HG03354 (cell line): Measurements from ENCODE around the gene NUTM1.
"Not testable (repeated sequence)": the region's sequence is repeated elsewhere in the genome, so short reads cannot be mapped to it uniquely, and the experiment has no call there.

Source experiments
- ATAC-seq: cut with Tn5 transposase; IDR thresholded peaks from one replicate; pipeline ENCODE4 v1.9.1; 2021; ENCODE audit warnings: mild to moderate bottlenecking; ENCODE audit not compliant: unreplicated experiment, poor library complexity, severe bottlenecking

The NUTM1 gene

GRCh38 chr15:34335176-34336032 is 7.7 kb upstream of the NUTM1 start:
- no peak for ATAC-seq

GRCh38 chr15:34336231-34336990 is 6.7 kb upstream of the NUTM1 start:
- ATAC-seq: no peak

- peak; percentile 26 for ATAC-seq
Observed at GRCh38 chr15:34336991-34337556, 6.0 kb upstream of the NUTM1 start.

DNA sequence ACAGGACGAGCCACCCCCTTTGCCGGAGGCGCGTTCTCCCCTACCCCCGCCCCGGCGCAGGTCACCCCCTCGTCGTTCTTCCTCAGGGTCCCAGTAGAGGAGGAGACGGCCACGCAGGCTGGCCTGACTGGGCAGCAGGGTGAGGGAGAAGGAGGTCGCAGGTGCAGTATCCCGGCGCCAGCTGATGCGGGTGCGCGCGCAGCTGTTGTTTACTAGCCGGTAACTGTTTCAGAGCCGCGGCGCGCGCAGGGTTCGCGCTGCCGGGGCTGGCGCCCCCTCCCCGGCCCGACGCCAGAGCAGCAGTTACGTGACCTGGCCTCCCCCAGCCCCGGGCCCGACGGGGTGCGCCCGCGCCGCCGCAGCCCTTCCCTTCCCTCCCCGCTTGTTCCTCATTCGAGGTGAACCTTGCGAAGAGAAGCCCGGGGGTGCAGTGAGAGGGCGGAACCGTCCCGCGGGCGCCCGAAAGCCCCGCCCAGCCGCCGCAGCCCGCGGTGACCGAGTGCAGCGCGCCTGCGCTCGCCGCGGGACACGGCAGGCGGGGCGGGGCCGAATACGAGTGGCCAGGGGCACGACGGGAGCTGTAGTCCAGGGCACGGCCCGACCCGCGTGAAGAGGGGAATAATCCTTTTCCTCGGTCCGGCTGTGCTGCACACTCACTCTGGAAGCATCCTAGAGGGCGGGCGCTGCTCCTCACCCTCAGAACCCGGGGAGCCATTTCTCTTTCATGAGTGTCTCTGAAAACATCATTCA is 5.4 kb upstream of the NUTM1 start, which contains the start of gene SLC12A6:
Gene SLC12A6, minus strand, starts transcription at position 225 of the 750 bp plus-strand sequence. CDS start 1,101 bp downstream, outside the sequence.
- ATAC-seq: peak; percentile 84

DNA sequence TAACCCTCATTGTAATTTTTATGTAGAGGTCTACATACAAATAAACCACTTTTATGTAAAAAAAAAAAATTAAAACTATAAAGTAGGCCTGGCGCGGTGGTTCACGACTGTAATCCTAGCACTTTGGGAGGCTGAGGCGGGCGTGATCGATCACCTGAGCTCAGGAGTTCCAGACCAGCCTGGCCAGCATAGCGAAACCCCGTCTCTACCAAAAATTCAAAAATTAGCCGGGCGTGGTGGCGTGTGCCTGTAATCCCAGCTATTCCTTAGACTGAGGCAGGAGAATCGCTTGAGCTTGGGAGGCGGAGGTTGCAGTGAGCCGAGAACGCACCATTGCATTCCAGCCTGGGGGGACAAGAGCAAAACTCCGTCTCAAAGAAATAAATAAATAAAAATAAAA is 4.8 kb upstream of the NUTM1 start:
- ATAC-seq: no peak

DNA sequence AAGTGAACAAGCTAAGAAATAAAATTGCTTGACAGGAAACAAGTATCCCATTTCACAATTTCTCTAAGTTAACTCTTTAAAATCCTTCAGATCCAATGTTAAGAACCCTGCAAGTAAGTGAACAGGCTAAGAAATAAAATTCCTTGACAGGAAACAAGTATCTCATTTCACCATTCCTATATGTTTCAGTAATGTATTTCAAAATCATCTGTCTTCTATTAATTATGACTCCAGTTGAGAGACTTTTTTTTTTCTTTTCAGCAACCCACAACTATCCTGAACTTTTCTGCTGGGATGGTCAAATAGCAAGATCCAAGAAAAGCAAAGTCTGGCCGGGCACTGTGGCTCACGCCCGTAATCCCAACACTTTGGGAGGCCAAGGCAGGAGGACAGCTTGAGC is 3.2 kb upstream of the NUTM1 start:
- no peak for ATAC-seq

DNA sequence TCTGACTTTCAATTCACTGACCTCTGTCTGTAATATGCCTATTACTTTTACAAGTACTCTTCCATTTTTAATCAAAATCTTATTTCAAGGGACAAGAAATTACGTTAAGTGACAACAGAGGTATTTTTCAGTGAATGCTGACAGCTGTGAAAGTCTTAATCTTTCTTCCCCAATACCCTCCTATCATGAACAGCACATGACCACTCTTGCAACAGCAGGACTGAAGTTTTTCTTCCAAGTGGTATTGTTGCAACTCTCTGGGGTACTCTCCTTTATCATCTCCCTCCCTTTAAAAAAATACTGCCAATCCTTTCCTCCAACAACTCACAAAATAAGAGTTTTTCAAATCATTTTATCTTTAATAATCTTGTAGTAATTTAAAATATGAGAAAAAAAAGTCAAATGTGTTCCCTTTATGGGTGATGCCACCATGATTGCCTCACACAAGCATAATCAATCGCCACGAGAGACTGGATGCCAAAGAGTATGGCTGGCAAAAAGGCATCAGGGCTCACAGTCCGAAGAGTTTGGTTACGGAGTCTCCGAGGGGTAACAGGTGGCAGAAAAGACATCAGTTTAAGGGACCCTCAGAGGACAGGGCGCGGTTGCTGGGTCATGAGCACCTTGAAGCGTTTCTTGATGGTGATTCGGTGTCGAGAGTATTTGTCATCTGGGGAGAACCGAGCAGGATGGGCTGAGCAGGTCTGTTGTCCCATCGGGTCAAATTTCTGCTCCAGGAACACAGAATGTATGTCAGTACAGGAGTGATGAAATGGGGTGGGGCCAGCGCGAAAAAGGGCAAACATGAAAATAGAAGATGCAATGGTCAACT is 1.5 kb upstream of the NUTM1 start:
- ATAC-seq: no peak

GRCh38 chr15:34342213-34342736 is 840 bp upstream of the NUTM1 start:
- not testable (repeated sequence) for ATAC-seq

DNA sequence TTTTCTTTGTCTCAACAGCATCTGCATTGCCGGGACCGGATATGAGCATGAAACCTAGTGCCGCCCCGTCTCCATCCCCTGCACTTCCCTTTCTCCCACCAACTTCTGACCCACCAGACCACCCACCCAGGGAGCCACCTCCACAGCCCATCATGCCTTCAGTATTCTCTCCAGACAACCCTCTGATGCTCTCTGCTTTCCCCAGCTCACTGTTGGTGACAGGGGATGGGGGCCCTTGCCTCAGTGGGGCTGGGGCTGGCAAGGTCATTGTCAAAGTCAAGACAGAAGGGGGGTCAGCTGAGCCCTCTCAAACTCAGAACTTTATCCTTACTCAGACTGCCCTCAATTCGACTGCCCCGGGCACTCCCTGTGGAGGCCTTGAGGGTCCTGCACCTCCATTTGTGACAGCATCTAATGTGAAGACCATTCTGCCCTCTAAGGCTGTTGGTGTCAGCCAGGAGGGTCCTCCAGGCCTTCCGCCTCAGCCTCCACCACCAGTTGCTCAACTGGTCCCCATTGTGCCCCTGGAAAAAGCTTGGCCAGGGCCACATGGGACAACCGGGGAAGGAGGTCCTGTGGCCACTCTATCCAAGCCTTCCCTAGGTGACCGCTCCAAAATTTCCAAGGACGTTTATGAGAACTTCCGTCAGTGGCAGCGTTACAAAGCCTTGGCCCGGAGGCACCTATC is 5.0 kb downstream of the NUTM1 start:
- ATAC-seq: no peak

DNA sequence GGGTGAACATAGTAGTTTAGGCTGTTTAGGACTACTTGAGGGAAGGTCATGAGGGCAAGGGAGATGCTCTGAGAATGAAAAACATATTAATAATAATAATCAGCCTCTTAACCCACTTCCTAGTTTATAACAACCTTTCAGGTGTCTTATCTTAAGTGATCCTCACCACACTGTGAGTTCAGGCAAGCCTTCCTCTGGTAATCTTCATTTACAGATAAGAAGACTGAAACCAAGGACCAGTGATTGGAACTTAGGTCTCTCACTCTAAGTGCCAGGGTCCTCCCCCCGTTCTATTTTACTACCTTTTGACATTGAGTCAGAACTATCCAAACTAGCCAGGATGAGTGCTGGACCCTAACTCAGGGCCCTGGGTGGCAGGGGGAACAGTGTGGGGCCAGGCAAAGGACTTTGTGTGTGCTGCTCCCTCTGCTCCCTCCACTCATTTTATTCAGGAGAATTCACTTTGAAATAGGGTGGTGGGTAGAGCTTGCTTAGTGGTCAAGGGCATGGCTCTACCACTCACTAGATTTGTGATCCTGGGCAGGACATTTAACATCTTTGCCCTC is 5.7 kb downstream of the NUTM1 start:
- ATAC-seq: no peak

DNA sequence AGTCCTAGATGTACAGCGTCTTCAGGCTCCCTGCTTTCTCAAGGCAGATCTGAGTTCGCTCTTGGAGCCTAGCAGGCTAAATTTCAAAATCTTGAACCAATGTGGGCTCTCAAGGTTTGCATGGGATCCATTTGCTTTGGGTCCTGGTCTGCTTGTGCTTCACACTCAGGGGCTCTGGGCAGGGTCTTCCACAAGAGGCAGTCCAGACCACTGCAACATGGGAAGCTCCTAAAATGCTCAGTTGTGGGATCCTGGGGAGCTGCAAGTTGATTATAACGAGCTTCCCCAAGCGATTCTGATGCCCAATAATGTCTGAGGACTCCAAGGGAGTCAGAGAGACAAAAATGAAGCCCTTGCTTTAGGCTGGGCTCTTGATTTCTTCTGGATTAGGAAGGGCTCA is 6.7 kb downstream of the NUTM1 start:
- no peak for ATAC-seq

GRCh38 chr15:34352996-34353395 is 9.9 kb downstream of the NUTM1 start:
- ATAC-seq: not testable (repeated sequence)

GRCh38 chr15:34353627-34354026 is 10.5 kb downstream of the NUTM1 start:
- no peak for ATAC-seq

GRCh38 chr15:34354286-34354685 is 11.2 kb downstream of the NUTM1 start:
- ATAC-seq: no peak

GRCh38 chr15:34355241-34355640 is 12.1 kb downstream of the NUTM1 start:
- no peak for ATAC-seq

- no peak for ATAC-seq
Observed at GRCh38 chr15:34357653-34358052, 14.5 kb downstream of the NUTM1 start.

DNA sequence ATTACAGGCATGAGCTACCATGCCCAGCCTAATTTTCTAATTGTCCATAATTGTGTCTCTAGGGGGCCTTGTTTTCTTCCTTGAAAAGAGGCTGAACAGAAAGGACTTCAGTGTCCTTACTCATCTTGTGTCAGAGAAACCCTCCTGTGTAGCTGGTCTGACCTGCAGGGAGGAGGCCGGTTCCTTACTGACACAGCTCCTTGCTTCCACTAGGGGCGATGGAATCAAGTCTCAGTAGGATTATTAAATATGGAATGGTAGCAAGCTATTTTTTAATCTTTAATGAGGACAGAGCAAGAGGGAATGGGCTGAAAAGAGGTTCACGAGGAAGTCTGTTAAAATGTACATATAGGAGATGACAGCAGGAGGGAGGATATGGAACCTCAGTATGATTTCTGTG is 15.3 kb downstream of the NUTM1 start:
- ATAC-seq: no peak

DNA sequence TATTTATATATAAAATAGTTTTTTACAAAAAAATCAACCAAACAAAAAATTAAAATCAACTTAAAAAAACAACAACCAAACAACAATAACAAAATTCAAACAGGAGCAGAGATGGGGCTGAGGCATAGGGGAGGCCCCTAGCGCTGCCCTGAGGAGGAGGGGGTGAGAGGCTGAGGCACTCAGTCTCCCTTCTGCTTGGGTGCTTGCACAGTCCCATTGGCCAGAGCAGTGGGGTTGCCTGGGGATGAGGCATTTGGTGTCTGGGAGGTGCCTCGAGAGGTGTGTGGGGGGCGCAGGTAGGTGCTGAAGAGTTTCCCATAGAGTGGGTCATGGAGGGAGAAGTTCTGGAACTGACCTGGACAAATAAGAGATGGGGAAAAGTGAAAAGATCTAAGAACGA is 15.8 kb downstream of the NUTM1 start:
- no peak for ATAC-seq
